GM18861 (cell line): ENCODE data around the gene PRKD2.
"Not testable (repeated sequence)": the region's sequence is repeated elsewhere in the genome, so short reads cannot be mapped to it uniquely, and the experiment has no call there.

ENCODE experiments used
- ATAC-seq: cut with Tn5 transposase; IDR thresholded peaks from one replicate; pipeline ENCODE4 v1.9.1; 2021; ENCODE audit not compliant: unreplicated experiment

The PRKD2 gene

DNA sequence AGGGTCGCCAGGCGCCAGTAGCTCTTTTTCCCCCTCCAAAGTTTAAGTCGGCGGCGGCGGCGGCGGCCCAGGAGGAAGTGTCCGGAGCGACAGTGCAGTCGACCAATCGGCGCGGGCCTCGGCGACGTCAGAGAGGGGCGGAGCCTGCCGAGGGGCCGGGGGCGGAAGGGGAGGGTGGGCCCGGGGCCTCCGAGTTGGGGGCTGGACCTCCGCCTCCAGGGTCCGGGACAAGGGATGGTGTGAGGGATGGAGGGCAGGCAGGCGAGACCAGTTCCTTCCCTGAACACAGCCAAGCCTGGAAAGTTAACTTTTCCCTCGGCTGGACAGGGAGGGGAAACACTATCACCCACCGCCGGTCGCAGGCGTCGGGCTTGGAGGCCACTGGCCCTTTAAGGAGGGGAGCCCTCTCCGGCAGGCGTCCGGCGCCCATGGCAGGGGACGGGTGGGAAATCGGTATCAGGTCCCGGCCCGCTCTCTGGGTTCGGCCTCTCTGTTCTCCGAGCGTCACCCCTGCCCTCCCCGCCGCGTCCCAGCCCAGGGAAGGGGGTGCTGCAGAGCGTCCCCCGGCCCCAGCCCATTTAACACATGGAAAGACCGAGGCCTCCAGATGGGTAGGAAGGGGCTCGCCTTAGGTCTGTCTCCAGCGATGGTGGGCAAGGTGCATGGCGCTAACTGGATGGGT lies at the start of gene PRKD2:
Gene PRKD2 (minus strand): TSS at position 81 of the 682 bp plus-strand sequence. CDS start 744 bp downstream, outside the sequence.
- ATAC-seq, result no peak

DNA sequence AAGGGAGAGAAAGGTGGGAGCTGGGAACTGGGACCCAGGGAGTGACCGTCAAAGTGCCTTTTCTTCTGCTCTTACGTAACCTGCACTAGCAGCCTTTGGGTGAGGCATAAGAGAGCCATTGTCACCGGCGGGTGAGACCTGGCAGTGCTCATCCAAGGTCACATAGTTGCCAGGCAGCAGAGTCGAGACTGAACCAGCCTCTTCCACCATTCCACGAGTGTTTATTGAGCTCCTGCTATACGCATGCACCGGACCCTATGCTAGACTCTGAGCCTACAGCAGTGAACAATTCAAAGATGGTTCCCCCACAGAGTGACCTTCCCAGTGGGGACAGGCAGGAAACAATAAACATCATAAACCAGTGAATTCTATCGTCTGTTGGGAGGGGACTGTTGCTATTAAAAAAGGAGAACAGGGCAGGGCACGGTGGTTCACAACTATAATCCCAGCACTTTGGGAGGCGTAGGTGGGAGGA lies 47.9 kb upstream of the PRKD2 start:
- ATAC-seq, result no peak

DNA sequence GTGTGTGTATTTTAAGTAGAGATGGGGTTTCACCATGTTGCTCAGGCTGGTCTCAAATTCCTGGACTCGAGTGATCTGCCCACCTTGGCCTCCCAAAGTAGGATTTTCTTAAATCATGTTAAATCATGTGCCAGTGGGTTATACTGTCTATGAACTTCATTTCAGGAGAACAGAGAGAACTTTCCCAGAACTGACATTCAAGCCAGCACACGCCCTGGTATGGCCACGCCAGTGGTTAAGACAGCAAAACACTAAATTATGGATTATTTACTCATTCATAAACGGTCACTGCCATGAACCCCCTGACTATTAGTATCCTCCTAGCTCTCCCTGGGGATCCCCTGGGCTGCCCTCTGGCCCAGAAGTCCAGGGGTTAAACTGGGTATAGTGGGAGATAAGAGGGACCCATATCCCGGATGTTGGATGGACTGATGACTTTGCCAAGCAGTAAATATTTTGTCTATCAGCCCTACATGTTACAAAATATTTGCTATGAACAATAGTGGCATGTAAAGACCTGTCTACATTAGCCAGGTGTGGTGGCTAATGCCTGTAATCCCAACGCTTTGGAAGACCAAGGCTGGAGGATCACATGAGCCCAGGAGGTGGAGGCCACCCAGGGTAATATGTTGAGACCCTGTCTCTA lies 45.5 kb upstream of the PRKD2 start:
- ATAC-seq, result no peak

DNA sequence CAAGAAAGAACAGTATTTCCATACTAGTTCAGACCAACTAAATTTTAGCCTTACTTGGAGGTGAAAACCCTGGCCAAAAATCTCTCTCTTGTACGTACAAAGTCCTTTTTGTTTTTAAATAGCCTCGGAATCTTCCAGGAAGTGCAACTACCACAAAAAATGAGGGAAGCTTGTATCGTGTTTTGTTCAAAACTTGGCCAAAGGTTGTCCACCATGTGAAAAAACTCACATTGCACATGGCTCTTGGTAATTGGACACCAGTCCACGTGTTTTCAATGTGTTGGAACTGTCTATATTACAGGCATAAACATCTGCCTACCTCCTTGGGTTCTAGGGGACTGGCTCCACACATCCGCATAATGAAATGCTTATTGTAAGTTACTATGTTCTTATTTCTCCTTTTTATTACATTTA lies 44.5 kb upstream of the PRKD2 start:
- ATAC-seq, result no peak

DNA sequence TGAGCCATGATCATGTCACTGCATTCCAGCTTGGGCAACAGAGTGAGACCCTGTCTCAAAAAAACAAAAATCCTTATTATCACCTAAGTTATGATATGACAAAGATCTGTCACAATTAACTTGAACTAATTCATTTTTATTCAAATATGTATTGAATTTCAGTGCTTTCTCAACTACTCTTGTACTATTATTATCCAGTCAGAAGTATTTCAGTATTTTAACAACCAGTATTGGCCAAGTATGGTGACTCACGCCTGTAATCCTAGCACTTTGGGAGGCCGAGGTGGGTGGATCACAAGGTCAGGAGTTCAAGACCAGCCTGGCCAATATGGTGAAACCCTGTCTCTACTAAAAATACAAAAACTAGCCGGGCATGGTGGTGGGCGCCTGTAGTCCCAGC lies 44.0 kb upstream of the PRKD2 start:
- not testable (repeated sequence) for ATAC-seq

DNA sequence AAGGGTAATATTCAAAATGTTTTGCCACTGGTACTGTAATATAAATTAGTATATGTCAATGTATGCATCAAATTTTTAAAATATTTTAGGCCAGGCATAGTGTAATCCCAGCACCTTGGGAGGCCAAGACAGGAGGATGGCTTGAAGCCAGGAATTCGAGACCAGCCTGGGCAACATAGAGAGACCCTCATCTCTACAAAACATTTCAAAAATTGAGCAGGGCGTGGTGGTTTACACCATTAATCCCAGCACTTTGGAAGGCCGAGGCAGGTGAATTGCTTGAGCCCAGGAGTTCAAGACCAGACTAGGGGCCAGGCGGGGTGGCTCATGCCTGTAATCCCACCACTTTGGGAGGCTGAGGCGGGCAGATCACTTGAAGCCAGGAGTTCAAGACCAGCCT lies 43.4 kb upstream of the PRKD2 start:
- no peak for ATAC-seq

DNA sequence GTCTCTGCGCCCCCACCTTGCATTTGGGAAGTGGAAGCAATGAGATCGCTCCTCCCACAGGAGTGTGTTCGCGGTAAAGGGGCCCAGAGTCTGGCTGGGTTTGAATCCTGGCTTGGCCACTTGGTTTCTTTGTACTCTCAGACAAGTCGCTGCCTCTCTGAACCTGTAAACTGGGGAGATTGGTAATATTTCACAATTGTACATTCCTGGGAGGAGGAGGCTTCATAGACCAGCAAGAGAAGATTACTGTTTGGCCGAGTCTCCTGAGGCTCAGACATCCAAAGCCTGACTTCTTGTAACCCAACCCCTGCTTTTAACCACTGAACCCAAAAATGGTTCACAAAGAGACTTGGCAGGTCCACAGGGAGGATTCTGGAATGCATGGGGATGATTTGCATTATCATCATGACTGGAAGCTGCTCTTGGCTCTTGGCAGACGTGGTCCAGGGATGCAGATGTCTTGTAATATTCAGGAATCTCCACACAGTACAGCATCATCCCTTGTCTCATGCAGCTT lies 43.0 kb upstream of the PRKD2 start:
- no peak for ATAC-seq

DNA sequence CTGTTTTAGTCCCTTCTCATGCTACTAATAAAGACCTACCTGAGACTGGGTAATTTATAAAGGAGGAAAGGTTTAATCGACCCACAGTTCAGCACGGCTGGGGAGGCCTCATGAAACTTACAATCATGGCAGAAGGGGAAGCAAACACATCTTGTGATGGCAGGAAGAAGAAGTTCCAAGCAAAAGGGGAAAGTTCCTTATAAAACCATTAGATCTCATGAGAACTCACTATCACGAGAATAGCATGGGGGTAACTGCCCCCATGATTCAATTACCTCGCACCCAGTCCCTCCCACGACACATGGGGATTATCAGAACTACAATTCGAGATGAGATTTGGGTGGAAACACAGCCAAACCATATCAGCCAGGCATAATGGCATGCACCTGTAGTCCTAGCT lies 42.3 kb upstream of the PRKD2 start:
- ATAC-seq, result no peak

DNA sequence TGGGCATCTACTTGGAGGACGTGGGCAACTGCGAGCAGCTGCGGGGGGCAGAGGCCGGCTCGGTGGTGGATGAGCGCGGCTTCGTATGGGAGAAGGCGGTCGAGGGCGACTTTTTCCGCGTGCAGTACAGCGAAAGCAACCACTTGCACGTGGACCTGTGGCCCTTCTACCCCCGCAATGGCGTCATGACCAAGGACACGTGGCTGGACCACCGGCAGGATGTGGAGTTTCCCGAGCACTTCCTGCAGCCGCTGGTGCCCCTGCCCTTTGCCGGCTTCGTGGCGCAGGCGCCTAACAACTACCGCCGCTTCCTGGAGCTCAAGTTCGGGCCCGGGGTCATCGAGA lies 39.6 kb upstream of the PRKD2 start:
- no peak for ATAC-seq

DNA sequence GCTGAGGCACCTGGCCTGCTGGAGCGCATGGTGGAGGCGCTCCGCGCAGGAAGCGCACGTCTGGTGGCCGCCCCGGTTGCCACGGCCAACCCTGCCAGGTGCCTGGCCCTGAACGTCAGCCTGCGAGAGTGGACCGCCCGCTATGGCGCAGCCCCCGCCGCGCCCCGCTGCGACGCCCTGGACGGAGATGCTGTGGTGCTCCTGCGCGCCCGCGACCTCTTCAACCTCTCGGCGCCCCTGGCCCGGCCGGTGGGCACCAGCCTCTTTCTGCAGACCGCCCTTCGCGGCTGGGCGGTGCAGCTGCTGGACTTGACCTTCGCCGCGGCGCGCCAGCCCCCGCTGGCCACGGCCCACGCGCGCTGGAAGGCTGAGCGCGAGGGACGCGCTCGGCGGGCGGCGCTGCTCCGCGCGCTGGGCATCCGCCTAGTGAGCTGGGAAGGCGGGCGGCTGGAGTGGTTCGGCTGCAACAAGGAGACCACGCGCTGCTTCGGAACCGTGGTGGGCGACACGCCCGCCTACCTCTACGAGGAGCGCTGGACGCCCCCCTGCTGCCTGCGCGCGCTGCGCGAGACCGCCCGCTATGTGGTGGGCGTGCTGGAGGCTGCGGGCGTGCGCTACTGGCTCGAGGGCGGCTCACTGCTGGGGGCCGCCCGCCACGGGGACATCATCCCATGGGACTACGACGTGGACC lies 39.1 kb upstream of the PRKD2 start:
- ATAC-seq, result no peak

DNA sequence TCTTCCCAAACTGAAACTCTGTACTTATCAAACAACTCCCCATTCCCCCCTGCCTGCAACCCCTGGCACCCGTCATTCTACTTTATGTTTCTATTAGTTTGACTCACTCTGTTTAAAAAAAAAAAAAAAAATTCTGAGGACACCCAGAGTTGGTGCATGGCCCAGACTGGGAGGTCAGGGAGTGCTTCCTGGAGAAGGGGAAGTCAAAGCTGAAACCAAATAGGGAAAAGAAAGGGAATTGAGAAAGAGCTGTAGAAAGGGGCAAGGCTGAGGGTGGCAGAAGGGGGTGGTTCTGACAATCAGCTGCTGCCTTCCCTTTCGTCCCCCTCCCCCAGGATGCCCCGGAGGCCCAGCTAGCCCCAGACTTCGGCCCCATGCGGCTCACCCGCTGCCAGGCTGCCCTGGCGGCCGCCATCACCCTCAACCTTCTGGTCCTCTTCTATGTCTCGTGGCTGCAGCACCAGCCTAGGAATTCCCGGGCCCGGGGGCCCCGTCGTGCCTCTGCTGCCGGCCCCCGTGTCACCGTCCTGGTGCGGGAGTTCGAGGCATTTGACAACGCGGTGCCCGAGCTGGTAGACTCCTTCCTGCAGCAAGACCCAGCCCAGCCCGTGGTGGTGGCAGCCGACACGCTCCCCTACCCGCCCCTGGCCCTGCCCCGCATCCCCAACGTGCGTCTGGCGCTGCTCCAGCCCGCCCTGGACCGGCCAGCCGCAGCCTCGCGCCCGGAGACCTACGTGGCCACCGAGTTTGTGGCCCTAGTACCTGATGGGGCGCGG lies 38.4 kb upstream of the PRKD2 start:
- ATAC-seq, result no peak

DNA sequence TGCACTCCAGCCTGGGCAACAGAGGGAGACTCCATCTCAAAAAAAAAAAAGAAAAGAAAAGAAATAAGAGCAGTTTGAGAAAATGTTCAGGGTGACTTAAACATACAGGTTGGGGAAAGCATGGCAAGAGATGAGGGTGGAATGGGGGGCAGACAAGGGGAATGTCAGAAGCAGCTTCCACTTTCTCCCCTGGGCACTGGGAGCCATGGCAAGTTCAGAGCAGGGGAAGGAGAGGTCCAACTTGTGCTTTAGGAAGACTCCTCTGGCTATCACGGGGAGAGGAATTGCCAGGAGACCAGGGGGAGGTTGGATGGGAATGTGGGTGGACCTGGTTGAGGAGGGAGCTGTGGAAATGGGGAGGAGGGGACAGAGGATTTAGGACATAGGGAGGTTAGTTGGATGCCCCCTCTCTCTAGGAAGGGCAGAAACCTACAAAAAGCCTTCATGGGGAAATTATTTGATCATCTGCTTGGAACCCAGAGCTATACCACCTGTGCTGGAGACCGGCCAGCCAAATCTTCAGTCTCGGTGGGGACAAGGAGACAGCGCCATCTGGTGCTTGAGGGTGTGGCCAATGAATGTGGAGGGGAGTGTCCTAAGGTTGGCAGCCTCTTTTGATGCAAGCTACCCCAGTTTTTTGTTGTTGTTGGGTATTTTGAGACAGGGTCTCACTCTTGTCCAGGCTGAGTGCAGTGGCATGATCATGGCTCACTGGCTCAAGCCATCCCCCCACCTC lies 36.7 kb upstream of the PRKD2 start:
- no peak for ATAC-seq

DNA sequence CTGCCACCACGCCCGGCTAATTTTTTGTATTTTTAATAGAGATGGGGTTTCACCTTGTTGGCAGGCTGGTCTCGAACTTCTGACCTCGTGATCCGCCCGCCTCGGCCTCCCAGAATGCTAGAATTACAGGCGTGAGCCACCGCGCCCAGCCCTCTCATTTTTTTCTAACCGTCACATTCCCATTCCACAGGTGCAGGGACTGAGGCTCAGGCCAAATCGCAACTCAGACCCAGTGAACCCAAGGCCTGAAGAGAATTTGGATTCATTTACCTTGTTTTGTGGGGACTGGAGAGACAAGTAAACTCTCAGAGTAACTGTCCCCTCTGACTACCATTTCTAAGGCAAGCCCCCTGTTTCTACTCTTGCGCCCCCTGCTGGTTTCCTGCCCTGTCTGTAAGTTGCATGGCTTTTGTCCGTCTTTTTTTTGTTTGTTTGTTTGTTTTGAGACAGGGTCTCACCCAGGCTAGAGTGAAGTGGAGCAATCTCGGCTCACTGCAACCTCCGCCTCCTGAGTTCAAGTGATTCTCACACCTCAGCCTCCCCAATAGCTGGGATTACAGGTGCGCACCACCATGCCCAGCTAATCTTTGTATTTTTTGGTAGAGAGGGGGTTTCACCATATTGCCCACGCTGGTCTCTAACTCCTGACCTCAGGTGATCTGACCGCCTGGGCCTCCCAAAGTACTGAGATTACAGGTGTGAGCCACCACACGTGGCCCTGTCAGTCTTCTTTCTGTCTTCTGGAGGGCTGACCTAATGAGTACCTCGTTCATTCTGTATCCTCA lies 31.6 kb upstream of the PRKD2 start:
- ATAC-seq, result no peak

DNA sequence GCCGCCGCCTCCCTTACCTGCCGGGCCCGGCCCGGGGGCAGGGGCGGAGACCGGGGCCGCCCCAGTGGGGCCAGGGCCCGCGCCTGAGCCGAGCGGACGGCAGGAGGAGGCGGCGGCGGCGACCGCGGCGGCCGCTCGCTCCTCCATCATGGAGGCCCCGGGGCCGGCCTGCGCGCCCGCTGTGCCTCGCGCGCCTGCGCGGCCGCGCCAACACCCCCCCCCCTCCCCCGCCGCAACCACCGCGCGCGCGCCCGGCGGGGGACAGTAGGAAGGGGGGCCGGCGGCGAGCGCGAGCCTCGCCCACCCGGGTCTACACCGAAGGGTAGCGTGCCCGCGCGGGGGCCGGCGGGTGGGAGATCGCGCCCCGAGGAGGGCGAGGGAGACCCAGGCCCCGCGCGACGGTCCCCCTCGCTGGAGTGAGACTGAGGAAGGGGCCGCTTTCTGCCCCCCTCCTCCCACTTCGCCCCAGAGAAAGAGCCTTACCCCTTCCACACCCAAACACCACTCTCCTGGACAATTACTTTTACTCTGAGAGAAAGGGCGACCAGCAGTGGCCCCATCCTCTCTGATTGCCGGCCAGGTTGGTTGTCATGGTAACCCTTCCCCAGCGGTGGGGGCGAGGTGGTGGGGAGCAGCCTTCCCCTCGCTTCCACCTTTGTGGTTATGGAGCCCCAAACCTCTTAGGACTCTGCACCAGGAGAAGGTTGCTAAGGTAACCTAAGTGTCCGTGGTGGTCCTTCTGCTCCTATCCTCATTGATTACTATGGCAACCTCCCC lies 29.6 kb upstream of the PRKD2 start, which contains the start of gene STRN4:
Gene STRN4 (minus strand): TSS at position 170 of the 777 bp plus-strand sequence. CDS start 20 bp downstream, at position 150.
- peak; percentile 43 for ATAC-seq

DNA sequence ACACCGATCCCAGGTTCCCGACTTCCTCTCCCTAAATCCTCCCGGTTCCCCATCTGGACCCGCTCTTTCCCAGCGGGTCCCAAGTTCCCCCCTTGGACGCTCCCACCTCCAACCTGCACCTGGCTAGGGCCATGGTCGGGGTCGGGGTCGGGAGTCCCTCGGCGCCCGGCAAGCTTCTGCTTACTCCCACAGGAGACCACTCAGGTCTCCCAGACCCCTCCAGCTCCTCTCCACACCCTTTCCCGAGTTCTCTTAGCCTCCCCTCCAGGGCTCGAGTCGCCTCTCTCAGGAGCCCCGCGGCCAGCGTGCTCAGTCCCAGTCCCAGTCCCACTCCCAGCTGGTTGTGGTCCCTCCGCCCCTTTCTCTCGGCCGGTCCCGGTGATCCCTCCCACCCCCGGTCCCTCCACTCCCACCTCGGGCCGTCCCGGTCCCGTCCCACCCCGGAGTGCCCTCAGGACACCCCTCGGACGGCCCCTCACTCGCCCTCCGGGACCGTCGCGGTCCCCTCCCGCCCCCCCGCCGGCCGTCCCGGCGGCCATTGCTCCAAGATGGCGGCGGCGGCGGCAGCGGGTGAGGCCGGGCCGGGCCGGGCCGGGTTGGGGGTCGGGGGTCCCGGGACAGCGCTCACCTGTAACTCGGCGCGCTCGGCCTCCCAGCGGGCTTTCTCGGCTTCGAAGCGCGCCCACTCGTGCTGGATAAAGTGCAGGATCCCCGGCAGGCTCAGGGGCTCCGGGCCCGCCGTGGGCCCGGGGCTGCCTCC lies 28.8 kb upstream of the PRKD2 start, which contains the start of gene FKRP:
Gene FKRP (plus strand): TSS at position 537 of the 760 bp plus-strand sequence. CDS start 9,394 bp downstream, outside the sequence.
- ATAC-seq, result peak; percentile 28

DNA sequence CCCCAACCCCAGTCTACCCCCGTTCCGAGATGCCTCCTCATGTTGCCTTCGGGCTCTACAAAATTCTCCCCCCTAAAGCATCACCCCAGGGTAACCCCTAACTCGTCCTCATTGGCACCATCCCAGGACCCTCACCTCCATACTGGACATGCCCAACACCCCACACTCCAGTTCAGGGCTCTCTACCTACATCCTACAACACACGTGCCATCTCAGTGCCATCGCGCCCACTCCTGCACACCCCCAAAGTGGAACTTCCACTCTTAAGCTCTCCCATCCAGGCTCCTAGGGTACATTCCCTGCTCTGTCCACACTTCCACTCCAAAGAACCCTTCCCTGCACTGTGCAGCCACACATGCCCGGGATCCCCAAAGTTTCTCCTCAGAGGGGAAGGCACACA lies 28.1 kb upstream of the PRKD2 start:
- ATAC-seq, result no peak

DNA sequence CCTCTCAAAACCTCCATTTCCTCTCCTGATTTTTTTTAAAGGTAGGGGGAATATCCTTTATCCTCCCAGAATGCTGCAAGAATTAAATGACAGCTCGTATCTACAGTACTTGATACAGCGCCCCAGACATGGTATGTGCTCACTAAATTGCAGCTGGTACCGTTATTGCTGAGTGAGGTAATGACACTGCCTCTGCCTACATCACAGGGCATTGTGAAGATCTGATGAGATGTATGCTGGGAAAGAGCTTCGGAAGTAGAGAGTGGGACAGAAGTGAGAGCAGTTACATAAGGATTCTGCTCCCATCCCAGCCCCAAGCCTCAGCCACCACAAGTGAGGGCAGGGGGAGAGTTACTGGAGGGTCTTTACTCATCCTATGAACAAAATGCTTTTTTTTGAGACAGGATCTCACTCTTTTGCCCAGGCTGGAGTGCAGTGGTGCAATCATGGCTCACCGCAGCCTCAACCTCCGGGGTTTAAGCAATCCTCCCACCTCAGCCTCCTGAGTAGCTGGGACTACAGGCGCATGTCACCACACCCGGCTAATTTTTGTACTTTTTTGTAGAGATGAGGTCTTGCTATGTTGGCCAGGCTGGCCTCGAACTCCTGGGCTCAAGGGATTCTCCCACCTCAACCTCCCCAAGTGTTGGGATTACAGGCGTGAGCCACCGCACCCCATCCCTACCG lies 27.2 kb upstream of the PRKD2 start:
- ATAC-seq, result no peak
